ENCODE results near the gene SMIM9. TPM values are rescaled to one million over a fixed set of nuclear protein-coding genes. Genes with fewer than 3 reads are reported as not detected.
"Not testable (repeated sequence)": the region's sequence is repeated elsewhere in the genome, so short reads cannot be mapped to it uniquely, and the experiment has no call there.

The SMIM9 gene
- not detected for total RNA-seq

GRCh38 chrX:154834562-154834961, at the start of gene SMIM9:
TSS of gene SMIM9 (minus strand) at chrX:154834662. CDS start at chrX:154830856, 3,806 bp downstream.
- Histone ChIP-seq H3K9me3 (no peaks in the 10 kb centered on the region), H3K27me3 (replicated peaks; ENCODE audit: insufficient read depth) (no peaks in the 10 kb centered on the region), H3K27ac (no peak within 1 kb of the TSS), H3K4me1 (replicated peaks) (no peaks in the 10 kb centered on the region), H3K36me3 (no peaks in the 10 kb centered on the region), H3K4me3 (no peak within 1 kb of the TSS)
- no peak for DNase-seq (ENCODE audit: low spot score)
- intact Hi-C loops (cut with DNase I), result no loop called here
- TF ChIP-seq POLR2AphosphoS5 (IDR thresholded peaks at IDR 0.05) (no peak), CTCF (IDR thresholded peaks at IDR 0.05) (no peak), POLR2A (IDR thresholded peaks at IDR 0.05) (no peak)
- 78% methylated on average over 3 of the region's 3 CpGs for WGBS

- H3K4me1 ChIP-seq (replicated peaks); H3K36me3 ChIP-seq; H3K4me3 ChIP-seq; H3K27ac ChIP-seq; H3K27me3 ChIP-seq (replicated peaks; ENCODE audit: insufficient read depth); intact Hi-C loops (cut with DNase I); DNase-seq (ENCODE audit: low spot score); H3K9me3 ChIP-seq: not testable (repeated sequence)
- no CpG with 5 or more reads among the region's 8 CpGs for WGBS
These were observed 49.6 kb upstream of the SMIM9 start for GRCh38 chrX:154884069-154884468.

- Histone ChIP-seq H3K27me3 (replicated peaks; ENCODE audit: insufficient read depth) (no peaks in the 10 kb centered on the region), H3K4me1 (replicated peaks) (no peaks in the 10 kb centered on the region), H3K9me3 (no peaks in the 10 kb centered on the region), H3K27ac (no peak overlapping the region), H3K36me3 (no peaks in the 10 kb centered on the region), H3K4me3 (no peak overlapping the region)
- intact Hi-C loops (cut with DNase I), result no loop called here
- DNase-seq (ENCODE audit: low spot score), result no peak
- TF ChIP-seq POLR2A (IDR thresholded peaks at IDR 0.05) (no peak), CTCF (IDR thresholded peaks at IDR 0.05) (no peak), POLR2AphosphoS5 (IDR thresholded peaks at IDR 0.05) (no peak)
- WGBS, result 79% methylated on average over 2 of the region's 2 CpGs
These were observed 38.9 kb upstream of the SMIM9 start for GRCh38 chrX:154873329-154873728.

GRCh38 chrX:154868522-154868921, 34.1 kb upstream of the SMIM9 start:
- H3K27ac ChIP-seq; intact Hi-C loops (cut with DNase I); H3K9me3 ChIP-seq; DNase-seq (ENCODE audit: low spot score); H3K4me3 ChIP-seq; H3K27me3 ChIP-seq (replicated peaks; ENCODE audit: insufficient read depth); H3K36me3 ChIP-seq; H3K4me1 ChIP-seq (replicated peaks): not testable (repeated sequence)

GRCh38 chrX:154855256-154855655, 20.8 kb upstream of the SMIM9 start:
- Histone ChIP-seq H3K27me3 (replicated peaks; ENCODE audit: insufficient read depth) (no peaks in the 10 kb centered on the region), H3K27ac (no peak overlapping the region), H3K9me3 (no peaks in the 10 kb centered on the region), H3K4me3 (no peak overlapping the region), H3K4me1 (replicated peaks) (no peaks in the 10 kb centered on the region), H3K36me3 (no peaks in the 10 kb centered on the region)
- intact Hi-C loops (cut with DNase I), result no loop called here
- no peak for DNase-seq (ENCODE audit: low spot score)
- TF ChIP-seq POLR2A (IDR thresholded peaks at IDR 0.05), result no peak
- no peak for TF ChIP-seq CTCF (IDR thresholded peaks at IDR 0.05)
- TF ChIP-seq POLR2AphosphoS5 (IDR thresholded peaks at IDR 0.05), result no peak

GRCh38 chrX:154850957-154851611, 16.6 kb upstream of the SMIM9 start:
- Histone ChIP-seq H3K9me3 (no peaks in the 10 kb centered on the region), H3K27ac (no peak overlapping the region), H3K36me3 (no peaks in the 10 kb centered on the region), H3K4me1 (replicated peaks) (no peaks in the 10 kb centered on the region), H3K4me3 (no peak overlapping the region), H3K27me3 (replicated peaks; ENCODE audit: insufficient read depth) (no peaks in the 10 kb centered on the region)
- 100% methylated on average over 1 of the region's 1 CpG for WGBS
- no peak for DNase-seq (ENCODE audit: low spot score)
- intact Hi-C loops (cut with DNase I), result no loop called here
- TF ChIP-seq CTCF (IDR thresholded peaks at IDR 0.05), result no peak
- TF ChIP-seq POLR2A (IDR thresholded peaks at IDR 0.05), result no peak
- no peak for TF ChIP-seq POLR2AphosphoS5 (IDR thresholded peaks at IDR 0.05)

Measured in prostate gland (tissue), 2 donors.